CMK (cell line): Measurements from ENCODE around the gene TMEM219.
"Not testable (repeated sequence)": the region's sequence is repeated elsewhere in the genome, so short reads cannot be mapped to it uniquely, and the experiment has no call there.

Experiments
- DNase-seq: peaks from one replicate; pipeline ENCODE4 v3.0.0-alpha.2; 2010; ENCODE audit warnings: low read depth

TMEM219 gene

DNA sequence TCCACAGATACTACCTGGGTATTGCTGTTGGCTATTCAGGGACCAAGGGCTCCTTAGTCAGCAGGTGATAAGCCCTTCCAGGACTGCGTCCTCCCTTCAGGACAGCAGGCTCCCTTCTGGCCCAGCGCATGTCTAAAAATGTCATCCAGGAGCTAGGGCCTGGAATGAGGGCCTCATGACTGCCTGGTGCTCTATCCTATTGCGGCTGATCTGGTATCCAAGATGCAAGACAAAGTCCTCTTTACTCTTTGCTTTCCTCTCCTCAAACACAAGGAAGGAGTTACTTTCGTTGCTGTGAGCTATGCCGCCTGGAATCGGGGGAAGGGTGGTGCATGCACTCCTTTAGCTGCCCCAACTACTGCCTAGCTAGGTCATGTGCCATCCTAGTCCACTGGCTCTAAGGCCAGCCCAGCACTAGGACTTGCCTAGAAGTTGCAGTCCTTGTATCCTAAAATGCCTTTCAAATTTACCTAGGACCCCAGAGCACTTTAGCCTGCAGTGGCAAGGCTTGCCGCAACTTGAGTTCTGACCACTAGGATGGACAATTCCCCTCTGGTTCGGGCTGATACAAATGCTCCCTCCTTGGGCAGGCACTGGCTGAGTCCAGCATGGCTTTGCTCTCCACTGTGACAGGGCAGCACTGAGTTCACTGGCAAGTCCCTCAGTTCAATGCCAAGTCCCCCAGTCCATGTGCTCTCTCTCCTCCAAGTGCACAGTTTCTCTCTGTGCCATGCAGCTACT, 10.1 kb upstream of the TMEM219 start:
- no peak for DNase-seq

DNA sequence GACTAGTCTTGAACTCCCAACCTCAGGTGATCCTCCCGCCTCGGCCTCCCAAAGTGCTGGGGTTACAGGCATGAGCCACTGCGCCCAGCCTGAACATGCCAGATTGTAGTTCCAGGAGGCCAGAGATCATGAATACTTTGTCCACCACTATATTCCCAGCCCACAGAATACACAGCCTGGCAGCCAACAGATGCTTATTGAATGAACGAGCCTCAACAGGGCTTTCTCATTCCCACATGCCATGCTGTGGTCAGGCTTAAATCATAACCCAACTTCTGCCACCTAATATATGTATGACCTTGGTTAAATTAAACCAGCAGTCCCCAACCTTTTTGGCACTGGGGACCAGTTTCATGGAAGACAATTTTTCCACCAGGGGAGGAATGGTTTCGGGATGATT, 3.1 kb upstream of the TMEM219 start:
- no peak for DNase-seq

DNA sequence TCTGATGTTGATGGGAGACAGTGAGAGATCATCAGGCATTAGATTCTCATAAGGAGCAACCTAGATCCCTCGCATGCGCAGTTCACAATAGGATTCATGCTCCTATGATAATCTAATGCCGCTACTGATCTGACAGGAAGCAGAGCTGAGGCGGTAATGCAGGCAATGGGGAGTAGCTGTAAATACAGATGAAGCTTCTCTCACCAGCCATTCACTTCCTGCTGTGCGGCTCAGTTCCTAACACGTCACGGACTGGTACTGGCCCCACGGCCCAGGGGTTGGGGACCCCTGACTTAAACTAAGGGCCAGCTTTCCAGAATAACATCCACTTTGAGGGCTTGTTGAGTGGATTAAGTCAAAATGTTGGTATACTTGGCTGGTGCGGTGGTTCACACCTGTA, 2.6 kb upstream of the TMEM219 start:
- DNase-seq: no peak

DNA sequence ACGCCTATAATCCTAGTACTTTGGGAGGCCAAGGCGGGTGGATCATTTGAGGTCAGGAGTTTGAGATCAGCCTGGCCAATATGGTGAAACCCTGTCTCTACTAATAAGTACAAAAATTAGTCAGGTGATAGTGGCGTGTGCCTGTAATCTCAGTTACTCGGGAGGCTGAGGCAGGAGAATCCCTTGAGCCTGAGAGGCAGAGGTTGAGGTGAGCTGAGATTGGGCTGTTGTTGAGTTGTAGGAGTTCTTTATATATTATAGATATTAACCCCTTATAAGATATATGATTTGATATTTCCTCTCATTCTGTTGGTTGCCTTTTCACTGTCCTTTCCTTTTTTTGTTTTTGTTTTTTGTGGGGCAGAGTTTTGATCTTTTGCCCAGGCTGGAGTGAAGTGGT, 2.1 kb upstream of the TMEM219 start:
- not testable (repeated sequence) for DNase-seq

DNA sequence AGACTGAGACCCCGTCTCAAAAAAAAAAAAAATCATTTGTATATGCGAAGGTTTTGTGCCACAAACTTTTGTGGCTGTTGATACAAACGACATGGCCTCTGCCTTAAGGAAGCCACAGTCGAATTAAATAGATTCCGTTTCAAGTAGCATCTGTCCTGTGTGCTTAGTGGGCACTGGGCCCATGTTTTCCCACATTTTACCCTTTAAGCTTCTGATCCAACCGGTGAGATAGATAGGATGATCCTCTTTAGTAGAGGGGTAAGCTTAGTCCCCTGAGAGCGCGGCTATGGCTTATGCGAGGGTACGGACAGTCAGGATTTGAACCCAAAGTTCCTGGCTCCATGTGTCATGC, 776 bp upstream of the TMEM219 start:
- no peak for DNase-seq

DNA sequence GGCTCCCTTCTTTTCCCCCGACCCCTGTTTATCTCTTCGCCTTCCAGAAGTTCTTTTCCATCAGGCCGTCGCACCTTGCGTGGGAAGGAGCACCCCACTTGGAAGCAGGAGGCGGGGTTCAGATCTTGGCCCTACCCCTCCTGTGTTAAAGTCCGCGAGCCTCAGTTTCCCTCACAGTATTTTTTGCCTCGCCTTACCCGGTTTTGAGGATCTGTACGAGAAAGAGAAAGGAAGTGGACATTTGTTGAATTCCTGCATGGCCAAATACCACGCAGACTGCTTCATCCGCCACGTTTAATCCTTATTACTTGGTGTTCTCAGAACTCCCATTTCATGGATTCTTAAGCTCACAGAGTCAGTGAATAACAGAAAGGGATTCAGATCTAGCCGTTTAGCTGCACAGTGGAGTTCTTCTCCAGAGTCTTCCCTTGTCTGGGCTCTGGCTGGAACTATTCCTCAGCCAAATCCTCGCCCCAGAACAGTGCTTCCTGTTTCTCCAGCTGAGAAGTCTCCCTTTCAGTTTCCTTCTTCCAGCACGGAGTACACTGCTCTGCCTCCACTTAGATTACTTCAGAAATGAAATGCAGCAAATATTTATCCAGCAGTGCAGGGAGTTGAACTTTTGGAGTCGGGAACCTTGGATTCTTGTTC, 590 bp downstream of the TMEM219 start:
- DNase-seq: no peak

DNA sequence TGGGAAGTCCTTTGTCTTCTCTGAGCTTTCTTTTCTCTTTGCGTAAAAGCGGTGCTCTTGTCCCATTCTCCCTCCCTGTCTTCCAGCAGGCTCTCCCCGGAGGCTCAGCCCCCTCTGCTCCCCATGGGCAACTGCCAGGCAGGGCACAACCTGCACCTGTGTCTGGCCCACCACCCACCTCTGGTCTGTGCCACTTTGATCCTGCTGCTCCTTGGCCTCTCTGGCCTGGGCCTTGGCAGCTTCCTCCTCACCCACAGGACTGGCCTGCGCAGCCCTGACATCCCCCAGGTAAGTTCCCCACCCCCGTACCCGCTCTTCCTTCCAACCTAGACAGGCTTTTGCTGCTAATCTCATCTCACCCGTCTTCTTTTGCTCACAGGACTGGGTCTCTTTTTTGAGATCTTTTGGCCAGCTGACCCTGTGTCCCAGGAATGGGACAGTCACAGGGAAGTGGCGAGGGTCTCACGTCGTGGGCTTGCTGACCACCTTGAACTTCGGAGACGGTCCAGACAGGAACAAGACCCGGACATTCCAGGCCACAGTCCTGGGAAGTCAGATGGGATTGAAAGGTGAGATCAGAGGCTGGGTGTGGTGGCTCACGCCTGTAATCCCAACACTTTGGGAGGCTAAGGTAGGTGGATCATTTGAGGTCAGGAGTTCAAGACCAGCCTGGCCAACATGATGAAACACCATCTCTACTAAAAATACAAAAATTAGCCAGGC, 1.3 kb downstream of the TMEM219 start:
- DNase-seq: no peak

DNA sequence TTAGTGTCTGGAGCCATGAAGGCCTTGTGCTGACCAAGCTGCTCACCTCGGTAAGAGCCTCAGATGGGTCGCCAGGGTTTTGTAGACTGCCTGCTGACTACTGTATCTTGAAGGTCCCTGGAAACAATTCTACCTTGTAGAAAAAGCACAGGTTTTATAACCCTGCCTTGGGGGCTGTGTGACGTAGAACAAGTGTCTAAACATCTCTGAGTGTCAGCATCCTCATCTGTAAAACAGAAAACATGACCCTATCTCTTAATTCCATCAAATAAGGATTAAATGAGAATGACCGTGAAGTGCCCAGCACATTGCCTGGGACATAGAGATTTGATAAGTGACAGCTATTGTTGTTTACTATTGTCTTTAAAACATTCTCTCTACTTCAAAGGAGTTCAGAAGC, 6.3 kb downstream of the TMEM219 start:
- no peak for DNase-seq

DNA sequence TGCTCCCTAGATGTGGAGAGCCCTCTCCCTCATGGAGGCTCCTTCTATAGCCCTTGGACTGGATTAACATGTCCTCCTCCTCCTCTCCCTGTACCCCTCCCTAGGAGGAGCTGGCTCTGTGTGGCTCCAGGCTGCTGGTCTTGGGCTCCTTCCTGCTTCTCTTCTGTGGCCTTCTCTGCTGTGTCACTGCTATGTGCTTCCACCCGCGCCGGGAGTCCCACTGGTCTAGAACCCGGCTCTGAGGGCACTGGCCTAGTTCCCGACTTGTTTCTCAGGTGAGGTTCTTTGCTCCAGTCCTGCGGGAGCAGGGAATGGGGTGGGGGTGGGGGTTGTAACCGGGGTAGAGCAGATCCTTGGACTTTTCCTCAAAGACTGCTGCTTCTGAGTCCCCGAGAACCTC, 9.4 kb downstream of the TMEM219 start:
- DNase-seq: no peak

DNA sequence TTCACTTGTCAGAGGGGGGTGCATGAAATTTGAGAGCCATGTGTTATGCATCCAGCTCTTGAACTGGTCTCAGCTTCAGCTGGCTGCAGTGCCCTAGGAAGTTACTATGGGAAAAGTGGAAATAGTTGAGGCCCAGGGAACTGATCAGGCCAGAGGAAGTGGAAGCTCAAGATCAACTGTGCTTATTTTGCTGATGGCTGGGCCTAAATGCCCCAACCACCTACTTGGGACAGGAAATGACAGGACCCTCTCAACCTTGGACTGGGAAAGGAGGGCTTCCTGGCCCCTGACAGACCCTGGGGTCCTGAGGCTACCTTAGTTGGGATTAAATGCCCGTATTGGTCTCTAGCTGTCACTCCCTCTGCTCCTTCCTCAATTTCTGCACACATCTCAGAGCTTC, 10.6 kb downstream of the TMEM219 start:
- DNase-seq: no peak

DNA sequence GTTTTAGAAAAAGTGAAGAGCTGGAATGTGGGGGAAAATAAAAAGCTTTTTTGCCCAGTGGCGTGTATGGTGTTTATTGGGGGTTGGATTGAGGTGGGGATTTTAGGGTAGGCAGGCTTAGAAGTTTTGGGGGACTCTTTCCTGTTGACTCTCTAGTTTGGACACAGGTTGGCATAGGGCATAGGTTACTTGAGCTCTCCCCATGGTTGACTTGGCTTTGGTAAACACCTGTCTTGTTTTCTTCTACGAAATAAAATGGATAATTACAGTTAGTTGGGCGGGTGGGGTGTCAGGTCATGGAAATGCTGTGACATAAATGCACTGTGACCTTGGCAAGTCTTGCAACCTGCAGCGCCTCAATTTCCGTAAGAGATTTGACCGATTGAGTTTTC, 11.1 kb downstream of the TMEM219 start:
- no peak for DNase-seq

DNA sequence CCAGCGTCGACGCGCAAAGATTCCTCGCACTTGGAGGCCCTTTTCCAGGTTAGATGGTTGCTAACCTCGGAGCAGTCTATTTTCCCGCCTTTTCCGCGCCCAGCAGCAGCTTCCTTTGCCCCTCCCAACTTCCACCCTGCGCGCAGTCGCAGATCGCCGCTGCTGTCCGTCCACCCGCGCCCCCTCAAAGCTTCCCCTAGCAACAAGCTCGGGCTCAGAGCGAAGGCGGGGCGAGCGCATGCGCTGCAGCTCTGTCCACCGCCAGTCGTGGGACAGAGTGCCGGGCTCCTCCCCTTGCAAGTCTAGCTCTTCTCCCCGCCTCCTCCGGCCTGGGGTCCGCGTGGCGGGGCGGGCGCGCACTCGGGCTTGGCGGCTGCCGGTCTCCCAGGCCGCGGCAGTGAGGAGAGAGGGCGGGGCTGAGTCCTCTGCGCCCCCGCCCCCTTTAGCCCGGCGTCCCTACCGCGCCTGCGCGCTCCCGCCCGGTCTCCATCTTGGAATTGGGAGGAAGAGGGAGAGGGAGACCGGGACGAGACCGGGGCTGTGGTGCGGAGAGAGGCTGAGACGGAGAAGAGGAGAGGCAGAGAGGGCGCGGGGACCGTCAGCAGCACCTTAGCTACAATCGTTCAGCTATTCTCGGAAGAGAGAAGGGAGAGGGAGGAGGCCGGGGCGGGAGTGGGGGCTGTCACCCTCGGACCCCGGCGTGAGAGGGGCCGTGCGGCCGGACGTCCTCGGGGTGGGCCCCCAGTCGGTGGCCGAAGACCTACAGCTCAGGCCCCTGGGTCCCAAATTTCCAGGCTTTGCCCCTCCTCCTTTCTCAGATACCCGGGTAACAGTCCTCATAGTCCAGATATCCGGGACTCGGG, 11.7 kb downstream of the TMEM219 start, which contains the start of gene TAOK2:
Gene TAOK2, plus strand, starts transcription at position 485 of the 863 bp plus-strand sequence. CDS start 3,905 bp downstream, outside the sequence.
- DNase-seq: peak; percentile 99

DNA sequence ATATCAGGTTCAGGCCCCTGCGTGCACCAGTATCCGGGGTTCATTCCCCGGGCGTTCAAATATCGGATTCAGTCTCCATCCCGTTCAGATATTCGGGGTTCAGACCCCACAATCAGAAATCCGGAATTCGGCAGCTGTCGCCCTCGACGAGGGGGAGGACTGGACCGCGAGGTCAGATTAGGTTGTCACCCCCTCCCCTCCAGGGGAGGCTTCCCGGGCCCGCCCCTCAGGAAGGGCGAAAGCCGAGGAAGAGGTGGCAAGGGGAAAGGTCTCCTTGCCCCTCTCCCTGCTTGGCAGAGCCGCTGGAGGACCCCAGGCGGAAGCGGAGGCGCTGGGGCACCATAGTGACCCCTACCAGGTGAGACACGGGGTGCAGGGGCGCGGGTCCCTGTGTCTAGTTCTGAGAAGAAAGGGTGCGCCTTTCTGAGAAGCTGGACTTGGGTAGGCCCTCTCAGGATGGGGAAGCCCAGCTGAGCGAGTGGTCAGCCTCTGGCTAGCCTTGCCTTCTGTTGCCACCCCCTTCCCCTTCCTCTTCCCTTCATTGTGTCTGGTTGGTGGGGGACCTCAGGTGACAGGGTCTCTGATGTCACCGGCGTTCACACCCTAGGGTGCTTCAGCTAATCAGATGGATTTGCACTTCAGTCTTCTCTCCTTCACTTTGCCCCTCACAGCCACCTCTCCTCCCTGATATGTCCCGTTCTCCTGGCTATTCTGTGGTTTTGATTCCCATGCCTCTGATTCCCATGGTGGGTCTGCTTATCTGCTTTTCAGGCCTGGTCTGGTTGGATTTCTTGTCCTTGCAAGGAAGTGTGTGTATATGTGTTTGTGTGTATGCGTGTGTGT, 12.6 kb downstream of the TMEM219 start:
- no peak for DNase-seq

DNA sequence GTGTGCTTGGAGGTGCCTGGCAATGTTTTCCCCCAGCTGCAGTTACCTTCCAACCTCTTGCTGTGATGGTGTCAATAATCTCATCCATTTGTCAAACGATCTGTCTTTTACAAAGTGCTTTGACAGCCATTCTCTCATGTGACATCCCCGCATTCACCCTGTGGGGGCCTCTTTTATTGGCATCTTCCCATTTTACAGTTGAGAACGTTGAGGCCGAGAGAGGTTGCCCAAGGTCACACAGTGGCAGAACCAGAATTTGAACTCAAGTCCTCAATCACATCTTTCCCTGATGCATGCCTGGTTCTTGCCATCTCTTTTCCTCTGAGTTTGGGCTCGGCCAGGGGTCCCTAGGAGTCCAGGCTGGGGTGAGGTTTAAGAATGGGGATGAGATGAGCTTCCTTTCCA, 13.3 kb downstream of the TMEM219 start:
- no peak for DNase-seq

DNA sequence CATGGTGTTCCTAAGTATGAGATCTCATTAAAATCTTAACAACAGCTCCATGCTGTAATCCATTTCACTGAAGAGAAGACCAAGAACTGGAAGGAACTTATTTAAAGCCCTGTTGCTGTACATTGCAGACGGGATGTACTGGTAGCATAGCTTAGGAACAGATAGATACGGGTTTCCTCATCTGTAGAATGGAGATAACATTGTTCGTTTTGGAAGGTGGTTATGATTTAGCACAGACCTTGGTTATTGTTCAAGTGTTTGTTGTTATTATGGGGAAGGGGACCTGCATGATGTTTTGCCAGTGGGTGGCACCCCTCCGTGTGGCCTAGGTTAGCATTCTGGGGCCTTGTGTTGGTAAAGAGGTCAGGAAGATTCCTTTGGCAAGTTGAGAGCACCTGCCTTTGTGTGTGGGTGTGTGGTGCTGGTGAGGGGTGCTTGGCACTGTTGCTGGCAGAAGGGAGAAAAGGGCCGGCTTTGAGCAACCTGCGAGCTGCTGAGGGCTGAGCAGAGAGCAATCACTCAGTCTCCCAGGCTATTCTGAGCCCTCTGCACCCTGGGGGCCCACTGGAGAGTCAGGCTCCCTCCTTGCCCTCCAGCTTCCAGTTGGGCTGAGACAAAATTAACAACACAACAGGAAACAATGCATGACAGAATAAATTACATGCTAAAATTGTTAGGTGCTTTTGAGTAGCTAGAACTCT, 14.1 kb downstream of the TMEM219 start:
- no peak for DNase-seq

DNA sequence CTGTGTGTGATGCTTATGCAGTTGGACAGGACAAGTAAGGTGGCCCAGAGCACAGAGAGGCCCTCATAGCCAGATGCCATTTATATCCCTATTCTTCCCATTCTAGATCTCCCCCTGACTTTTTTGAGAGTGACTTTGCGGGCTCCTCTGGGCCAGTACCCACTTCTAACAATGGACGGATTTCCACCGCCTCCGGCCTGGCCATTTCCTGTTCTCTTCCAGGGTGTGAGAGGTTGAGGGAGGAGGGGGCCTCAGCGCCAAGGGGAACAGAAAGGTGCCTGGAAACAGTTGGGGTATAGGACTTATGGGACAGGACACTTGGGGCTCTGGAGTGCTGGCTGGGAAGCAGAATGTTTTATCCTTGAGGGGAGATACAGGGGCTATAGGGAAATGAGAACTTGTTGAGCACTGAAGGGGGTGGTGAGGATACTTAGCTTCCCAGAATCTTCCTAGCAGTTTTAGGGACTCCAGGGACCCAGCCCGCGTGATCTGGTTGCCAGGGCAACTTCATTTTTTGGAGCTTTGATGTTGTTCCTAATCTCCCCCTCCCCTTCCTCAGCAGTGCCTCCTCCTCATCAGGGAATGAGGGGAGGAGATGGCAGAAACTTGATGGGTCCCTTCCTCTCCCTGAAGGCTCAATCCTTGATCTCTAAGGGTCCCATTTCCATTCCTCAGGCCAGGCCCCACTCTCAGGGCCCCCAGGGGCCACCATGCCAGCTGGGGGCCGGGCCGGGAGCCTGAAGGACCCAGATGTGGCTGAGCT, 15.4 kb downstream of the TMEM219 start:
- no peak for DNase-seq

DNA sequence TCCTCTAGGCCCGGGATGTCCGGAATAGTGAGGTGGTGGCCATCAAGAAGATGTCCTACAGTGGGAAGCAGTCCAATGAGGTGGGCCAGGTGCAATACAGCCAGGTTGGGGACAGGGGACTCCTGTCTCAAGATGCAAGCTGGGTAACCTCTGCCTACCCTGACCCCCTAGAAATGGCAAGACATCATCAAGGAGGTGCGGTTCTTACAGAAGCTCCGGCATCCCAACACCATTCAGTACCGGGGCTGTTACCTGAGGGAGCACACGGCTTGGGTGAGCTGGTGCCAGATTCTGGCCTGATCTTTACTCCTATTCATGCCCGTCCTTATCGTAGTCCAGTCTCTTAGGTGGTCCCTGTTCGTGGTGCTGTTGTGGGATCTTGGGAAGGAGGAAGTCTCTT, 16.2 kb downstream of the TMEM219 start:
- no peak for DNase-seq

DNA sequence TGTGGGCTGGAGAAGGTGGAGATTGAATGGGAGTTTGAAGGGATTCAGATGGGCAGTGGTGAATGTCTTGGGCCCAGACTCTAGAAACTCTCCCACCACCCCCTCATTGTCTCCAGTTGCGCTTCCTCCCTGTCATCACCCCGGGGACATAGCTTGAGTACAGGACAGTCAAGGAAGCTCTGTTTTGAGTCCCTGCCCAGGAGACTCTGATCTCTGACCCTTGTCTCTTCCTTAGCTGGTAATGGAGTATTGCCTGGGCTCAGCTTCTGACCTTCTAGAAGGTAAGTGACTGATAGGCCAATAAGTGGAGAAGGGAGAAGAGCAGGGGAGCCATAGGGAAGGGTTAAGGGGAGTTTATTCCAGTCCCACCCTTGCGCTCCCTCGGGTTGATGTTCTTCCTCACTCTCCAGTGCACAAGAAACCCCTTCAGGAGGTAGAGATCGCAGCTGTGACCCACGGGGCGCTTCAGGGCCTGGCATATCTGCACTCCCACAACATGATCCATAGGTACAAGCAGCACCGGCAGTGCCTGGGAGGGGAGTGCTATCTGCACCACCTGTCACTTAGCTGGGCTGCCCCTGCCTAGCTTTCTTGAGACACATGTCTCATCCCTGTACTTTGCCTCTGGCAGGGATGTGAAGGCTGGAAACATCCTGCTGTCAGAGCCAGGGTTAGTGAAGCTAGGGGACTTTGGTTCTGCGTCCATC, 16.8 kb downstream of the TMEM219 start:
- no peak for DNase-seq
